Measurements from ENCODE around the gene LGALS7.

GRCh38 chr19:38734176-38734425 lies 39.2 kb downstream of the LGALS7 start:
- TF ChIP-seq EZH2phosphoT487 (IDR thresholded peaks at IDR 0.05; ENCODE audit: borderline replicate concordance), result no peak
- TF ChIP-seq, protein P1, sequence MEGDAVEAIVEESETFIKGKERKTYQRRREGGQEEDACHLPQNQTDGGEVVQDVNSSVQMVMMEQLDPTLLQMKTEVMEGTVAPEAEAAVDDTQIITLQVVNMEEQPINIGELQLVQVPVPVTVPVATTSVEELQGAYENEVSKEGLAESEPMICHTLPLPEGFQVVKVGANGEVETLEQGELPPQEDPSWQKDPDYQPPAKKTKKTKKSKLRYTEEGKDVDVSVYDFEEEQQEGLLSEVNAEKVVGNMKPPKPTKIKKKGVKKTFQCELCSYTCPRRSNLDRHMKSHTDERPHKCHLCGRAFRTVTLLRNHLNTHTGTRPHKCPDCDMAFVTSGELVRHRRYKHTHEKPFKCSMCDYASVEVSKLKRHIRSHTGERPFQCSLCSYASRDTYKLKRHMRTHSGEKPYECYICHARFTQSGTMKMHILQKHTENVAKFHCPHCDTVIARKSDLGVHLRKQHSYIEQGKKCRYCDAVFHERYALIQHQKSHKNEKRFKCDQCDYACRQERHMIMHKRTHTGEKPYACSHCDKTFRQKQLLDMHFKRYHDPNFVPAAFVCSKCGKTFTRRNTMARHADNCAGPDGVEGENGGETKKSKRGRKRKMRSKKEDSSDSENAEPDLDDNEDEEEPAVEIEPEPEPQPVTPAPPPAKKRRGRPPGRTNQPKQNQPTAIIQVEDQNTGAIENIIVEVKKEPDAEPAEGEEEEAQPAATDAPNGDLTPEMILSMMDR (conservative IDR thresholded peaks at IDR 0.05; ENCODE audit: low read length), result no peak

All from Loucy (cell line).